GM18861 (cell line): ENCODE measurements around the gene NFATC2.

ENCODE experiments used
- ATAC-seq: cut with Tn5 transposase; IDR thresholded peaks from one replicate; pipeline ENCODE4 v1.9.1; 2021; ENCODE audit not compliant: unreplicated experiment

Gene NFATC2

GRCh38 chr20:51379601-51380341 is 162.7 kb downstream of the NFATC2 start:
- ATAC-seq, result no peak

- no peak for ATAC-seq
These were observed 164.2 kb downstream of the NFATC2 start for GRCh38 chr20:51378171-51378928.

GRCh38 chr20:51377132-51377531 is 165.4 kb downstream of the NFATC2 start:
- ATAC-seq, result no peak

- ATAC-seq, result no peak
These were observed 166.4 kb downstream of the NFATC2 start for GRCh38 chr20:51376111-51376510.

- ATAC-seq, result no peak
These were observed 167.0 kb downstream of the NFATC2 start for GRCh38 chr20:51375561-51375960.

- no peak for ATAC-seq
These were observed 167.6 kb downstream of the NFATC2 start for GRCh38 chr20:51374961-51375360.

GRCh38 chr20:51374456-51374830 is 168.1 kb downstream of the NFATC2 start:
- no peak for ATAC-seq

- no peak for ATAC-seq
These were observed 168.6 kb downstream of the NFATC2 start for GRCh38 chr20:51373713-51374455.

GRCh38 chr20:51372966-51373365 is 169.6 kb downstream of the NFATC2 start:
- ATAC-seq, result no peak

GRCh38 chr20:51372176-51372803 is 170.2 kb downstream of the NFATC2 start:
- ATAC-seq, result no peak

- no peak for ATAC-seq
These were observed 170.8 kb downstream of the NFATC2 start for GRCh38 chr20:51371720-51372119.

GRCh38 chr20:51369503-51369902 is 173.0 kb downstream of the NFATC2 start:
- ATAC-seq, result no peak

GRCh38 chr20:51368461-51369211 is 173.9 kb downstream of the NFATC2 start:
- no peak for ATAC-seq

GRCh38 chr20:51366155-51366886 is 176.2 kb downstream of the NFATC2 start:
- no peak for ATAC-seq

- no peak for ATAC-seq
These were observed 176.8 kb downstream of the NFATC2 start for GRCh38 chr20:51365670-51366069.

GRCh38 chr20:51363813-51364212 is 178.7 kb downstream of the NFATC2 start:
- no peak for ATAC-seq

GRCh38 chr20:51363378-51363777 is 179.1 kb downstream of the NFATC2 start:
- ATAC-seq, result no peak

GRCh38 chr20:51362254-51362653 is 180.3 kb downstream of the NFATC2 start:
- no peak for ATAC-seq

- ATAC-seq, result no peak
These were observed 181.3 kb downstream of the NFATC2 start for GRCh38 chr20:51361258-51361657.
